GM23338 (cell line): ENCODE measurements around the gene IGSF21. TPM values are rescaled to one million over a fixed set of nuclear protein-coding genes. Genes with fewer than 3 reads are reported as not detected.

Experiments used
- ATAC-seq: fragments of 200-7000 bp; cut with Tn5 transposase; 3 replicates; pipeline ENCODE4 v1.9.1; 2020
- DNase-seq: peaks from one replicate; pipeline ENCODE4 v3.0.0-alpha.2; 2015; ENCODE audit warnings: low spot score
- H2AFZ ChIP-seq: fragments of 200-600 bp; sonication (generic); 2 replicates; pipeline ENCODE4 v1.8.0; 2016; ENCODE audit warnings: antibody characterized with exemption, mild to moderate bottlenecking, moderate library complexity
- H3F3A ChIP-seq: fragments of 200-600 bp; sonication (generic); replicated peaks from 2 replicates; pipeline ENCODE4 v1.8.0; 2017; ENCODE audit warnings: antibody characterized with exemption, mixed run types, low read depth
- H3K27ac ChIP-seq: fragments of 200-600 bp; sonication (generic); 2 replicates; pipeline ENCODE4 v1.6.1; 2016; ENCODE audit warnings: low read depth
- H3K27me3 ChIP-seq: fragments of 200-600 bp; sonication (generic); 2 replicates; pipeline ENCODE4 v1.8.0; 2016; ENCODE audit warnings: mild to moderate bottlenecking, mixed run types, moderate library complexity; ENCODE audit not compliant: insufficient read depth
- H3K36me3 ChIP-seq: fragments of 200-600 bp; sonication (generic); 2 replicates; pipeline ENCODE4 v1.8.0; 2016; ENCODE audit warnings: mild to moderate bottlenecking; ENCODE audit not compliant: insufficient read depth
- H3K4me1 ChIP-seq: fragments of 200-600 bp; sonication (generic); 2 replicates; pipeline ENCODE4 v1.8.0; 2016; ENCODE audit warnings: mild to moderate bottlenecking, moderate library complexity; ENCODE audit not compliant: insufficient read depth
- H3K4me2 ChIP-seq: fragments of 200-600 bp; sonication (generic); 2 replicates; pipeline ENCODE4 v1.7.1; 2017; ENCODE audit warnings: mixed run types
- H3K4me3 ChIP-seq: fragments of 200-600 bp; sonication (generic); 2 replicates; pipeline ENCODE4 v1.6.1; 2016; ENCODE audit warnings: mixed run types
- H3K79me2 ChIP-seq: fragments of 200-600 bp; sonication (generic); replicated peaks from 2 replicates; pipeline ENCODE4 v1.8.0; 2017; ENCODE audit warnings: mild to moderate bottlenecking; ENCODE audit not compliant: insufficient read depth
- H3K9me2 ChIP-seq: fragments of 200-600 bp; sonication (generic); 2 replicates; pipeline ENCODE4 v1.8.0; 2017; ENCODE audit not compliant: insufficient read depth
- H4K20me1 ChIP-seq: fragments of 200-600 bp; sonication (generic); replicated peaks from 2 replicates; pipeline ENCODE4 v1.8.0; 2017; ENCODE audit warnings: mild to moderate bottlenecking; ENCODE audit not compliant: insufficient read depth
- H3K27ac Mint-ChIP-seq: 2 replicates; pipeline ENCODE4 v1.8.0; 2020; ENCODE audit warnings: inconsistent platforms, mild to moderate bottlenecking, moderate library complexity, mixed read lengths
- H3K27me3 Mint-ChIP-seq: 3 replicates; pipeline ENCODE4 v1.8.0; 2022; ENCODE audit warnings: low read depth, mild to moderate bottlenecking, moderate library complexity, mixed read lengths, inconsistent platforms; ENCODE audit not compliant: insufficient read depth, poor library complexity
- H3K36me3 Mint-ChIP-seq: 3 replicates; pipeline ENCODE4 v1.8.0; 2021; ENCODE audit warnings: low read depth, mild to moderate bottlenecking, inconsistent platforms, moderate library complexity, mixed read lengths
- H3K4me1 Mint-ChIP-seq: 3 replicates; pipeline ENCODE4 v1.8.0; 2020; ENCODE audit warnings: mild to moderate bottlenecking, inconsistent platforms, mixed read lengths
- H3K4me3 Mint-ChIP-seq: 3 replicates; pipeline ENCODE4 v1.8.0; 2021; ENCODE audit warnings: moderate library complexity, mild to moderate bottlenecking, inconsistent platforms, mixed read lengths
- H3K9me3 Mint-ChIP-seq: 3 replicates; pipeline ENCODE4 v1.8.0; 2020; ENCODE audit warnings: moderate library complexity, mild to moderate bottlenecking, inconsistent platforms, mixed read lengths
- CREB1 ChIP-seq: fragments of 250-450 bp; sonication (Bioruptor Pico); IDR thresholded peaks from 2 replicates; pipeline ENCODE4 v1.5.0; 2020; ENCODE audit warnings: low read depth, mild to moderate bottlenecking, moderate library complexity
- EZH2 ChIP-seq: fragments of 200-600 bp; sonication (generic); IDR thresholded peaks from one replicate; pipeline ENCODE4 v1.8.0; 2017; ENCODE audit warnings: antibody characterized with exemption, mild to moderate bottlenecking, low read depth; ENCODE audit not compliant: unreplicated experiment
- EZH2phosphoT487 ChIP-seq: fragments of 200-600 bp; sonication (generic); IDR thresholded peaks from one replicate; pipeline ENCODE4 v1.8.1; 2018; ENCODE audit warnings: antibody characterized with exemption; ENCODE audit not compliant: unreplicated experiment
- JUNB ChIP-seq: IDR thresholded peaks from one replicate; pipeline ENCODE4 v1.6.1; 2016; ENCODE audit warnings: antibody characterized with exemption; ENCODE audit not compliant: unreplicated experiment
- NANOG ChIP-seq: IDR thresholded peaks from 2 replicates; pipeline ENCODE4 v1.6.1; 2016; ENCODE audit warnings: antibody characterized with exemption, borderline replicate concordance
- POLR2AphosphoS5 ChIP-seq: IDR thresholded peaks from 2 replicates; pipeline ENCODE4 v1.6.1; 2016; ENCODE audit warnings: antibody characterized with exemption, low read depth
- STAT1 ChIP-seq: IDR thresholded peaks from one replicate; pipeline ENCODE4 v1.6.1; 2016; ENCODE audit warnings: antibody characterized with exemption; ENCODE audit not compliant: unreplicated experiment
- ZNF114 ChIP-seq: fragments of 250-450 bp; sonication (Bioruptor Pico); IDR thresholded peaks from 2 replicates; pipeline ENCODE4 v1.5.0; 2020; ENCODE audit warnings: mild to moderate bottlenecking, moderate library complexity
- ZNF331 ChIP-seq: fragments of 250-450 bp; sonication (Bioruptor Pico); IDR thresholded peaks from 2 replicates; pipeline ENCODE4 v1.5.0; 2020; ENCODE audit warnings: low read depth, mild to moderate bottlenecking, moderate library complexity
- polyA plus RNA-seq: library from polyadenylated mRNA; unstranded; fragments of >200 nt; fragmentation: Nextera tagmentation; extraction: Ambion mirVana; gene quantifications from 2 replicates; pipeline ENCODE4 v1.2.1, GENCODE V29; 2016
- total RNA-seq: library from RNA; depleted of rRNA; stranded (reverse); fragments of >200 nt; shearing (Covaris generic); gene quantifications from 2 replicates; pipeline ENCODE4 v1.2.3, GENCODE V29; 2014
- TF ChIP-seq, protein P1 (sequence below): IDR thresholded peaks from one replicate; pipeline ENCODE4 v1.6.1; 2018; ENCODE audit warnings: antibody characterized with exemption; ENCODE audit not compliant: unreplicated experiment
- TF ChIP-seq, protein P2 (sequence below), 2 experiments: fragments of 200-600 bp in 1 of 2; sonication (generic) in 1 of 2; conservative IDR thresholded peaks; 2 replicates each; pipeline versions ENCODE4 v1.5.1 to v1.6.1; 2016 to 2017; ENCODE audit warnings: antibody characterized with exemption in 2 of 2, low read depth in 2 of 2, mild to moderate bottlenecking in 2 of 2, moderate library complexity in 1 of 2
- TF ChIP-seq, protein P3 (sequence below): IDR thresholded peaks from 2 replicates; pipeline ENCODE4 v1.6.1; 2016; ENCODE audit warnings: antibody characterized with exemption
- TF ChIP-seq, protein P4 (sequence below): fragments of 250-450 bp; sonication (Bioruptor Pico); IDR thresholded peaks from 2 replicates; pipeline ENCODE4 v1.5.0; 2020; ENCODE audit warnings: mild to moderate bottlenecking, moderate library complexity

The IGSF21 gene
- total and polyA plus RNA-seq, 2 experiments from 2014 or later = 15.6 to 15.7 TPM

DNA sequence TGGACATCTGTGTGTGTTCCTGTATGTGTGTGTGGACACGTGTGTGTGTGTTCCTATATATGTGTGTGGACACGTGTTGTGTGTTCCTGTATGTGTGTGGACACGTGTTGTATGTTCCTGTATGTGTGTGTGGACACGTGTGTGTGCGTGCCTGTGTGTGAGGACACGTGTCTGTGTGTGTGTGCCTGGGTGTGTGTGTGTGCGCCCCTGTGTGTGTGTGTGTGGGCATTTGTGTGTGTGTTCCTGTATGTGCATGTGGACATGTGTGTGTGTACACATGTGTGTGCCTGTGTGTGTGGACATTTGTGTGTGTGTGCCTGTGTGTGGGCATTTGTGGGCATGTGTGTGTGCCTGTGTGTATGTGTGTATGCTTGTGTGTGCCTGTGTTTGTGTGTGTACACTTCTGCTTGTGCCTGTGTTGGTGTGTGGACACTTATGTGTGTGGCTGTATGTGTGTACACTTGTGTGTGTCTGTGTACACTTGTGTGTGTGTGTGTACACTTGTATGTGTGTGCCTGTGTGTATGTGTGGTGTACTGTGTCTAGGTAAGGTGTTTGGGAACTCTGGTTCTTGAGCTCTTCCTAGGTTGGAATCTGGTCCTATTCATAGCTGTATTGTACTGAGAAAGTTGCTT lies 3.7 kb upstream of the IGSF21 start:
- no peak overlapping the region for H3K4me3 ChIP-seq
- H3K9me2 ChIP-seq = no peaks in the 10 kb centered on the region
- Mint-ChIP-seq H3K27ac (no peak overlapping the region), H3K9me3 (no peaks in the 10 kb centered on the region; the same call in 2 of the 3 replicates), H3K4me1 (peaks cover 20% of the 10 kb centered on the region), H3K4me3 (no peak overlapping the region), H3K27me3 (peaks cover 31% of the 10 kb centered on the region), H3K36me3 (no peaks in the 10 kb centered on the region; the same call in 2 of the 3 replicates)
- no peak overlapping the region for H2AFZ ChIP-seq
- TF ChIP-seq ZNF331 (CRISPR knock-in tag) = no peak
- TF ChIP-seq, protein P1, sequence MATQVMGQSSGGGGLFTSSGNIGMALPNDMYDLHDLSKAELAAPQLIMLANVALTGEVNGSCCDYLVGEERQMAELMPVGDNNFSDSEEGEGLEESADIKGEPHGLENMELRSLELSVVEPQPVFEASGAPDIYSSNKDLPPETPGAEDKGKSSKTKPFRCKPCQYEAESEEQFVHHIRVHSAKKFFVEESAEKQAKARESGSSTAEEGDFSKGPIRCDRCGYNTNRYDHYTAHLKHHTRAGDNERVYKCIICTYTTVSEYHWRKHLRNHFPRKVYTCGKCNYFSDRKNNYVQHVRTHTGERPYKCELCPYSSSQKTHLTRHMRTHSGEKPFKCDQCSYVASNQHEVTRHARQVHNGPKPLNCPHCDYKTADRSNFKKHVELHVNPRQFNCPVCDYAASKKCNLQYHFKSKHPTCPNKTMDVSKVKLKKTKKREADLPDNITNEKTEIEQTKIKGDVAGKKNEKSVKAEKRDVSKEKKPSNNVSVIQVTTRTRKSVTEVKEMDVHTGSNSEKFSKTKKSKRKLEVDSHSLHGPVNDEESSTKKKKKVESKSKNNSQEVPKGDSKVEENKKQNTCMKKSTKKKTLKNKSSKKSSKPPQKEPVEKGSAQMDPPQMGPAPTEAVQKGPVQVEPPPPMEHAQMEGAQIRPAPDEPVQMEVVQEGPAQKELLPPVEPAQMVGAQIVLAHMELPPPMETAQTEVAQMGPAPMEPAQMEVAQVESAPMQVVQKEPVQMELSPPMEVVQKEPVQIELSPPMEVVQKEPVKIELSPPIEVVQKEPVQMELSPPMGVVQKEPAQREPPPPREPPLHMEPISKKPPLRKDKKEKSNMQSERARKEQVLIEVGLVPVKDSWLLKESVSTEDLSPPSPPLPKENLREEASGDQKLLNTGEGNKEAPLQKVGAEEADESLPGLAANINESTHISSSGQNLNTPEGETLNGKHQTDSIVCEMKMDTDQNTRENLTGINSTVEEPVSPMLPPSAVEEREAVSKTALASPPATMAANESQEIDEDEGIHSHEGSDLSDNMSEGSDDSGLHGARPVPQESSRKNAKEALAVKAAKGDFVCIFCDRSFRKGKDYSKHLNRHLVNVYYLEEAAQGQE = no peak
- no peak for TF ChIP-seq ZNF114
- TF ChIP-seq POLR2AphosphoS5 = no peak
- TF ChIP-seq JUNB = no peak
- TF ChIP-seq EZH2phosphoT487 = no peak
- no peak for TF ChIP-seq STAT1
- TF ChIP-seq, protein P2, sequence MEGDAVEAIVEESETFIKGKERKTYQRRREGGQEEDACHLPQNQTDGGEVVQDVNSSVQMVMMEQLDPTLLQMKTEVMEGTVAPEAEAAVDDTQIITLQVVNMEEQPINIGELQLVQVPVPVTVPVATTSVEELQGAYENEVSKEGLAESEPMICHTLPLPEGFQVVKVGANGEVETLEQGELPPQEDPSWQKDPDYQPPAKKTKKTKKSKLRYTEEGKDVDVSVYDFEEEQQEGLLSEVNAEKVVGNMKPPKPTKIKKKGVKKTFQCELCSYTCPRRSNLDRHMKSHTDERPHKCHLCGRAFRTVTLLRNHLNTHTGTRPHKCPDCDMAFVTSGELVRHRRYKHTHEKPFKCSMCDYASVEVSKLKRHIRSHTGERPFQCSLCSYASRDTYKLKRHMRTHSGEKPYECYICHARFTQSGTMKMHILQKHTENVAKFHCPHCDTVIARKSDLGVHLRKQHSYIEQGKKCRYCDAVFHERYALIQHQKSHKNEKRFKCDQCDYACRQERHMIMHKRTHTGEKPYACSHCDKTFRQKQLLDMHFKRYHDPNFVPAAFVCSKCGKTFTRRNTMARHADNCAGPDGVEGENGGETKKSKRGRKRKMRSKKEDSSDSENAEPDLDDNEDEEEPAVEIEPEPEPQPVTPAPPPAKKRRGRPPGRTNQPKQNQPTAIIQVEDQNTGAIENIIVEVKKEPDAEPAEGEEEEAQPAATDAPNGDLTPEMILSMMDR (conservative IDR thresholded peaks at IDR 0.05; ENCODE audit: low read depth in 2 of 2) = no peak
- TF ChIP-seq, protein P3, sequence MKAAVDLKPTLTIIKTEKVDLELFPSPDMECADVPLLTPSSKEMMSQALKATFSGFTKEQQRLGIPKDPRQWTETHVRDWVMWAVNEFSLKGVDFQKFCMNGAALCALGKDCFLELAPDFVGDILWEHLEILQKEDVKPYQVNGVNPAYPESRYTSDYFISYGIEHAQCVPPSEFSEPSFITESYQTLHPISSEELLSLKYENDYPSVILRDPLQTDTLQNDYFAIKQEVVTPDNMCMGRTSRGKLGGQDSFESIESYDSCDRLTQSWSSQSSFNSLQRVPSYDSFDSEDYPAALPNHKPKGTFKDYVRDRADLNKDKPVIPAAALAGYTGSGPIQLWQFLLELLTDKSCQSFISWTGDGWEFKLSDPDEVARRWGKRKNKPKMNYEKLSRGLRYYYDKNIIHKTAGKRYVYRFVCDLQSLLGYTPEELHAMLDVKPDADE = no peak
- no peak for TF ChIP-seq EZH2
- TF ChIP-seq CREB1 (CRISPR knock-in tag) = no peak
- TF ChIP-seq, protein P4, sequence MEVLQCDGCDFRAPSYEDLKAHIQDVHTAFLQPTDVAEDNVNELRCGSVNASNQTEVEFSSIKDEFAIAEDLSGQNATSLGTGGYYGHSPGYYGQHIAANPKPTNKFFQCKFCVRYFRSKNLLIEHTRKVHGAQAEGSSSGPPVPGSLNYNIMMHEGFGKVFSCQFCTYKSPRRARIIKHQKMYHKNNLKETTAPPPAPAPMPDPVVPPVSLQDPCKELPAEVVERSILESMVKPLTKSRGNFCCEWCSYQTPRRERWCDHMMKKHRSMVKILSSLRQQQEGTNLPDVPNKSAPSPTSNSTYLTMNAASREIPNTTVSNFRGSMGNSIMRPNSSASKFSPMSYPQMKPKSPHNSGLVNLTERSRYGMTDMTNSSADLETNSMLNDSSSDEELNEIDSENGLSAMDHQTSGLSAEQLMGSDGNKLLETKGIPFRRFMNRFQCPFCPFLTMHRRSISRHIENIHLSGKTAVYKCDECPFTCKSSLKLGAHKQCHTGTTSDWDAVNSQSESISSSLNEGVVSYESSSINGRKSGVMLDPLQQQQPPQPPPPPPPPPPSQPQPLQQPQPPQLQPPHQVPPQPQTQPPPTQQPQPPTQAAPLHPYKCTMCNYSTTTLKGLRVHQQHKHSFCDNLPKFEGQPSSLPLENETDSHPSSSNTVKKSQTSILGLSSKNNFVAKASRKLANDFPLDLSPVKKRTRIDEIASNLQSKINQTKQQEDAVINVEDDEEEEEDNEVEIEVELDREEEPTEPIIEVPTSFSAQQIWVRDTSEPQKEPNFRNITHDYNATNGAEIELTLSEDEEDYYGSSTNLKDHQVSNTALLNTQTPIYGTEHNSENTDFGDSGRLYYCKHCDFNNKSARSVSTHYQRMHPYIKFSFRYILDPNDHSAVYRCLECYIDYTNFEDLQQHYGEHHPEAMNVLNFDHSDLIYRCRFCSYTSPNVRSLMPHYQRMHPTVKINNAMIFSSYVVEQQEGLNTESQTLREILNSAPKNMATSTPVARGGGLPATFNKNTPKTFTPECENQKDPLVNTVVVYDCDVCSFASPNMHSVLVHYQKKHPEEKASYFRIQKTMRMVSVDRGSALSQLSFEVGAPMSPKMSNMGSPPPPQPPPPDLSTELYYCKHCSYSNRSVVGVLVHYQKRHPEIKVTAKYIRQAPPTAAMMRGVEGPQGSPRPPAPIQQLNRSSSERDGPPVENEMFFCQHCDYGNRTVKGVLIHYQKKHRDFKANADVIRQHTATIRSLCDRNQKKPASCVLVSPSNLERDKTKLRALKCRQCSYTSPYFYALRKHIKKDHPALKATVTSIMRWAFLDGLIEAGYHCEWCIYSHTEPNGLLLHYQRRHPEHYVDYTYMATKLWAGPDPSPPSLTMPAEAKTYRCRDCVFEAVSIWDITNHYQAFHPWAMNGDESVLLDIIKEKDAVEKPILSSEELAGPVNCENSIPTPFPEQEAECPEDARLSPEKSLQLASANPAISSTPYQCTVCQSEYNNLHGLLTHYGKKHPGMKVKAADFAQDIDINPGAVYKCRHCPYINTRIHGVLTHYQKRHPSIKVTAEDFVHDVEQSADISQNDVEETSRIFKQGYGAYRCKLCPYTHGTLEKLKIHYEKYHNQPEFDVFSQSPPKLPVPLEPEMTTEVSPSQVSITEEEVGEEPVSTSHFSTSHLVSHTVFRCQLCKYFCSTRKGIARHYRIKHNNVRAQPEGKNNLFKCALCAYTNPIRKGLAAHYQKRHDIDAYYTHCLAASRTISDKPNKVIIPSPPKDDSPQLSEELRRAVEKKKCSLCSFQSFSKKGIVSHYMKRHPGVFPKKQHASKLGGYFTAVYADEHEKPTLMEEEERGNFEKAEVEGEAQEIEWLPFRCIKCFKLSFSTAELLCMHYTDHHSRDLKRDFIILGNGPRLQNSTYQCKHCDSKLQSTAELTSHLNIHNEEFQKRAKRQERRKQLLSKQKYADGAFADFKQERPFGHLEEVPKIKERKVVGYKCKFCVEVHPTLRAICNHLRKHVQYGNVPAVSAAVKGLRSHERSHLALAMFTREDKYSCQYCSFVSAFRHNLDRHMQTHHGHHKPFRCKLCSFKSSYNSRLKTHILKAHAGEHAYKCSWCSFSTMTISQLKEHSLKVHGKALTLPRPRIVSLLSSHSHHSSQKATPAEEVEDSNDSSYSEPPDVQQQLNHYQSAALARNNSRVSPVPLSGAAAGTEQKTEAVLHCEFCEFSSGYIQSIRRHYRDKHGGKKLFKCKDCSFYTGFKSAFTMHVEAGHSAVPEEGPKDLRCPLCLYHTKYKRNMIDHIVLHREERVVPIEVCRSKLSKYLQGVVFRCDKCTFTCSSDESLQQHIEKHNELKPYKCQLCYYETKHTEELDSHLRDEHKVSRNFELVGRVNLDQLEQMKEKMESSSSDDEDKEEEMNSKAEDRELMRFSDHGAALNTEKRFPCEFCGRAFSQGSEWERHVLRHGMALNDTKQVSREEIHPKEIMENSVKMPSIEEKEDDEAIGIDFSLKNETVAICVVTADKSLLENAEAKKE (CRISPR knock-in tag) = no peak
- TF ChIP-seq NANOG = no peak
- DNase-seq = no peak
- no peak for ATAC-seq
- H3K36me3 ChIP-seq = no peaks in the 10 kb centered on the region
- H3F3A ChIP-seq = 0 out of 2 replicates have a peak, but pooled peaks cover 10% of the 10 kb centered on the region
- H3K4me1 ChIP-seq = peaks cover 12% of the 10 kb centered on the region
- no peaks in the 10 kb centered on the region for H4K20me1 ChIP-seq
- H3K27me3 ChIP-seq = peaks cover 40% of the 10 kb centered on the region
- no peak overlapping the region for H3K27ac ChIP-seq
- no peak overlapping the region for H3K4me2 ChIP-seq
- H3K79me2 ChIP-seq = peaks cover 7% of the 10 kb centered on the region; the same call in 1 of the 2 replicates
